ENCODE data around the gene SMYD2. TPM values are rescaled to one million over a fixed set of nuclear protein-coding genes. Genes with fewer than 3 reads are reported as not detected.
A peak's percentile ranks its signal among the peaks of the same experiment; 100 is the strongest.

Gene SMYD2
- polyA plus RNA-seq, 1 donor, result 58.2 TPM

DNA sequence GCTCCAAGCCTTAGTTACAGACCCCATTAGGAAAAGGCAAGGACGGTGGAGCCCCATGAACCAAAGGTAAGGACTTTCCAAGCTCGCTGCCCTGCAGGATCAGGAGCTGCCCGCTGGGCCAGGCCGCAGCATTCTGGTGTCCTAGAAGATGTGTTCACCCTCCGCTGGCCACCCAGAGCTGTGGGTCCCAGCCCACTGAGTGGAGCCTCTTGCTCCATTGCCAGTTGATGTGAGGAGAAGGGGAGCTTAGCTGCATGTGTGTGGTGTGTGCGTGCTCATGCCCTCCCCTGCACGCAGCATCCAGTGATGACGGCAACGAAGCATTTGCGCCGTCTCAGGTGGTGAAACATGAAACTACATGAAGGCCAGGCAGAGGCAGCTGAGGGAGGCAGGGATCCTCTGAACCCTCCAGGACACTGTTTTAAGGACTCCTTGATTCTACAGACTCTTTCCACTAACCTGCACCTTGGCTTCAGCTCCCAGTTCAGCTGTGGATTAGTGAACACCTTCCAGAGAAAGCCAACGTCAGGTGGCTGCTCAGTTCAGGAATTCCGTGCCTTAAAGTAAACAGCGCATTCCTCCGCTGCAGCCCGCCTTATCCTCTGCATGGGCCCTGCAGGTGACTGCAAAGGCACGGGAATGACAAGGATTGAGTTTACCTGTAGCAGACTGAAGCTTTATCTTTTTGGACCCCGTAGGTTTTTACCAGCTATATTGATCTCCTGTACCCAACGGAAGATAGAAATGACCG, 48.7 kb downstream of the SMYD2 start:
- no peak for DNase-seq

DNA sequence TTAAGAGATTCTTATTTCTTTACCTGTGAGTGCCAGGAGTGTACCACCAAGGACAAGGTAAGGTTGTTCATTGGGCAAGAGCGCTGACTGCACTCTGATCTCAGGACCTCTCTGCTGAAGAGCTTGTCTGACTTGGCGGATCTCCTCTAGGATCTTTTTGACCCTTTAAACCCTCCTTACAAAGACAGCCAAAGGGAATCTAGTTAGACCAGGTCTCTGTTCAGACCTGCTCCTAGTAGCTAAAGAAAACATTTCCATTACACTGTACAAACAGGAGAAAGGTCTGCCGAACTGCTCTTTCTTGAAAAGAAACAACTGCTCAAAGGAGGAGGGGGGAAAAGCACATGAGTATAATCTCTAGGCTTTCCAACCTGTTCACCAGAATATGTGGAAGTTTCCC, 49.3 kb downstream of the SMYD2 start:
- DNase-seq, result no peak

DNA sequence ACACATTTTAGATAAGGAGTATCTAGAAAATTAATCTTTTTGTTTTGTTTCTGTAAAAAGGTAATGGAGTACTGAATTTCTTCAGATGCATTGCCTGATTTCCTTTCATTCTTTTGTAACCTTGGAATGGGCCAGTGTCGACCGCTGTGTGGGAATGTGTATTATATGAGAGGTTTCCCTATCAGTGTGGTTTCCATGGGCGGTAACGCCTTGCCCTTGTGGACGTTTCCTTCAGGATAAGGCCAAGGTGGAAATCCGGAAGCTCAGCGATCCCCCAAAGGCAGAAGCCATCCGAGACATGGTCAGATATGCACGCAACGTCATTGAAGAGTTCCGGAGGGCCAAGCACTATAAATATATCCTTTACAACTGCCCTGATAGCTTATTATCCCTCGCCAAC, 49.8 kb downstream of the SMYD2 start:
- DNase-seq, result no peak

DNA sequence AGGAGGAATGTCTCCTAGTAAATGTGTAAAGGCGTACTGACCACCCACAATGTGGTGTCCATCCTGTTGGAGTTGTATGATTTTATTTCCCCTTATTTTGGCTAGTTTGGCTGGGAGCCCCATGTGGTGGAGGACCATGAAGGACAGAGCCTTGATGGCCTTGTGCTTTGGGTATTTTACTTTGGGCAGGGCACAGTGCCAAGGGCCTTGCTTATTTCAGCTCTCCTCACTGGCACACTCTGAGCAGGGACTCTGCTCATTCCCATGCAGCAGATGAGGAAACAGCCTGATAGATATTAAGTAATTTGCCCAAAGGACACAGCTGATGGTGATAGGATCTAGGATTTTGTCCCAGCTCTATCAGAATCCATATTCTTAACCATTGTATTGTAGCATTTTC, 50.2 kb downstream of the SMYD2 start:
- DNase-seq, result no peak

DNA sequence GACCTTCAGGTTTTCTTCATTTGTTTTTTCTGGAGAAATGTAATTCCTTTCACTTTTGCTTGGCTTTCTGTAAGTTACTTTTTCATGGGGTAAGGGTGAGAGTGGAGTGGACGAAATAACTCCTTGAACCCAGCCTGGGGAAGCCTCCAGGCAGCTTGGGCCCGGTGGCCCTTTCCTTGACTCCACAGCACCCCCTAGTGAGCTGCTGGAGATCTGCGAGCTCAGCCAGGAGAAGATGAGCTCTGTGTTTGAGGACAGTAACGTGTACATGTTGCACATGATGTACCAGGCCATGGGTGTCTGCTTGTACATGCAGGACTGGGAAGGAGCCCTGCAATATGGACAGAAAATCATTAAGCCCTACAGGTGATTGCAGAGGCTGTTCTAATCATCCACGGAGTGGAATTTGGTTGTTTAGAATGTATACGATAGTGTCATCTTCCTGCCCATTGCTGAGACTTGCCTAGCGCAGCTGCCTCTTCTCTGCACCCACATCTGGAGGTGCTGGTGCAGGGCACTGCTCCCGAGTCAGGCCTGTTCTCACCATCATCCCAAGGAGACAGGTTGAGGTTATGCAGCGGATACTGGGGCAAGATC, 51.0 kb downstream of the SMYD2 start:
- DNase-seq, result peak; percentile 24

DNA sequence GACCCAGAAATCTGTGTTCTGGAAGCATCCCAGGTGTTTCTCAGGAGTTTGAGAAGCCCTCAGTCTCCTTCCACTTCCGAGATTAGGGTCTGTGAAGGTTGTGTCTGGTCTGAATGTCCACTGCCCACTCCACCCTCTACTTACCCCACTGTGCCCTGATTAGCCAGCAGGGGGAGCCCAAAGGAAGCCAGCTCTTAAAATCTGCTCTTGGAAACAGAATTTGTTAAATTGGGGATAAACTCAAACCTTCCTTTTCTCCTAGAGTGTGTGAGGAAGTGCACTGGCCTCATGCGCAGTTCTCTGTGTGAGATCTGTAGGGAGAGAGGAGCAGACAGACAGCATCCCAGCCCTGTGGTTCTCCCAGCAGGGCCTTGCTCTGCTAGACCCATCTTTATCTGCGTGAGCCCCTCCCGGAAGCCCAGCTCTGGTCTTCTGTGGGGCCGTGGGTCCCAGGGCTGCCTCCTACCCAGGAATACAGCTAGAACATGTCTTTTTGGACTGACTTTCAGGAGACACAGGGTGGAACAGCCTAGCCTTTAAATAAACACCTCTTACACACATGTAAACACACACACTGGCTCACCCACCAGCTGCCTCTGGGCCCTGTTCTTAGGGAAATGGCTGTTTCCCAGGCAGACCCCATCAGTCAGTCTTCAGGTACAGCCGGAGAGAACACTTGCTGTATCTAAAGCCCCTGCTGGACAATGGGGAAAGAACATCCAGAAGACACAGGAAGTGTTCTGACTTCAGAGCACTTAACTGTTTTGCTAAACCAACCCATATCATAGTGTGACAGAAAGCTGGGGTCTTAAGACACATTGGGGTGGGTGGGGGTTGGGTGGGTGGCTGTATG, 52.2 kb downstream of the SMYD2 start:
- peak; percentile 47 for DNase-seq

DNA sequence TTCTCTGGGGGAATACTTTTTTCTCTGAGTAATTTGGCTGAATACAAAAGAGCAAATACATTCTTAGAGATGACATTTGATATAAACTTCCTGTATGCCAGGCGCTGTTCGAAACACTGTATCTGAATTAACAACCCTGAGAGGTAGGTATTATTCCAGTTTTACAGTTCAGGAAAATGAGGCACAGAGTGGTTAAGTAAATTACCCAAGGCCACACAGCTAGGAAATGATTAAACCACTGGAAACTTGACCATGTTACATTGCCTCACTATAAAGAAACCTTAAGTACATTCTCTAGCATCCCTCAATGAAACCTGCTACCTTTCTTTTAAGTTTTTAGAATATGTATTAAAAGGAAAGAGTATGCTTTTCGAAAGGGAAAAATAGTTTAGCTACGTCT, 54.6 kb downstream of the SMYD2 start:
- no peak for DNase-seq

DNA sequence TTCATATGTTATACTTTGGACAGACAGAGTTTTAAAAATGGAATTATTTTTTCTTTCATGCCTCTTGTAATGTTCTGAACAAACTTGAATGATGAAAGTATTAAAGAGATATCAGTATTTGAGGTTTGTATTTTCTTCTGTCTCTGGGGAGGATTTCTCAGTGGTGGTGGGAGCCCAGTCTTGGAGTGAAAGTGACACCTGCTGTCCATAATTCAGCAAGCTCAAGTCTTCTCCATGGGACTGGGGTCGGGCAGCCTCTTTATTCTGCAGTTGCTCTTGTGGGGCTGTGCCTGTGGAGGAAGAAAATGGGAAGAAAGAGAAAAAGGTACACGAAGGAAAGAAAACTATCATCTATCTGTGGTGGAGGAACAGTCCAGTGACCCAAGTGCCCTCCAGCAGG, 56.1 kb downstream of the SMYD2 start:
- no peak for DNase-seq

DNA sequence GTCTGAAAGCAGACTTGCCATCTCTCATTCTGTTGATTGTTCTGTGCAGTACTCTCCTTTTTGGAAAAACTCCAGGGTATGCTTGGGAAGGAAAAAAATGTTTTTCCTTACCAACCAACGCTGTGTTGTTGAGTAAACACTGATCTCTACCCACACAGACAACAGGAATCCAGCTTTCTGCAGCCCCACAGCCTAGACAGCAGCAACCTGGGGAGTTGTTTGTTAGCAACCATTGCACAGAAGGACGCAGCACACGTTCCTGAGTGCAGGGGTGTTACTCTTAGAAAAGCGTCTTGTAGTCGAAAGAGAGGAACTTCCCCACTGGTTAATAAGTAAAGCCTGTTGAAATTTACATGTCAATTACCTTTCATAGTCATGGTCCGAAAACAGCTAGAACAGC, 56.6 kb downstream of the SMYD2 start:
- DNase-seq, result peak; percentile 38

DNA sequence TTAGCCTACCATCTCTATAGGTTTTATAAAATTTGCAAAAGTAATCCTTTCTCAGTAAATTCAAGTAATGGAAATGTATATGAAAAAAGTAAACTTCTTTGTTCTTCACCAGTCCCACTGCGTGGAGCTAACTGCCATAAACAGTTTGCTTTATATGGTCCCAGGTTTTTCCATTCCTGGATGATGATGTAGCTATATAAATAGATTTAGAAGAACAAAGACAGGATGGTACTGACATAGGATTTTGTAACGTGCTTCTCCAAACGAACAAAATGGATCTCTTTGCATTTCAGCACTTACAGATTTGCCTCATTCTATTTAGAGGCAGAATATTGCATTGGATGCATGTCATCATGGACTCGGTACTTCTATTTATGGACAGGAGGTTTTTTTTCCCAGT, 57.3 kb downstream of the SMYD2 start:
- DNase-seq, result no peak

DNA sequence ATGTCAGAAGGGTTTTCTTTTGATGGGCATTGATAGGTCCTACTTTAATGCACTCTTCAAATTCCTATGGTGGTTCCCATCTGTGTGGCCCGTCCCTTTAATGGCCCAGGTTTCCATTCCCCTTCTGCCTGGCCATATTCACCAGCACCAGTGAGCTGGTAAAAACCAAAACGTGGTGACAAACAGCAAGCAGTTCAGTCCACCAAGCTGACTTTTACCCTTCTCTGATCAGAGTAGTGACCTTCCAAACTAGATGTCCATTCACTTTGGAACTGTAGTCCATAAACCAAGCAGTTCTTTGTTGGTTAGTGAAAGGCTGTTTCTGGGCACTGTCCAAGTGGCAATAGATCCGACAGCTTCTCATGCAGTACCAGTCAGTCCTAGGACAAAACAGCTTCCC, 60.5 kb downstream of the SMYD2 start:
- no peak for DNase-seq

DNA sequence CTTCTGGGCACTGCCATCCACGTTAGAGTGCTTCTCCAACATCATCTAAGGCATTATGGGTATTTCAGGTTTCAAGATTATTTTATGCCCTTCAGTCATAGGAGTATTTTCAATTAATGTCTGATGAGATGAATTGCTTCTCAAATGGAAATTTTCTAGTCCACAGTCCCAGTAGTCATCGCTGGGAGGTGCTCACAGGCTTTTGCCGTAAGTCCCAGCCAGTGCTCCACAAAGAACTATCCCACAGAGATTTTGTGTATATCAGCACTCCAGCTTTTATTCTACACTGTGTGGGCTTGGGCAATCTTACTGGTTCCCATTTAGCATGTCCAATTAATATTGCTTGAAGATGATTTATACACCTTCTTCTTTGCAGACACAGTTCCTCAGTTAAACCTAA, 61.0 kb downstream of the SMYD2 start:
- no peak for DNase-seq

DNA sequence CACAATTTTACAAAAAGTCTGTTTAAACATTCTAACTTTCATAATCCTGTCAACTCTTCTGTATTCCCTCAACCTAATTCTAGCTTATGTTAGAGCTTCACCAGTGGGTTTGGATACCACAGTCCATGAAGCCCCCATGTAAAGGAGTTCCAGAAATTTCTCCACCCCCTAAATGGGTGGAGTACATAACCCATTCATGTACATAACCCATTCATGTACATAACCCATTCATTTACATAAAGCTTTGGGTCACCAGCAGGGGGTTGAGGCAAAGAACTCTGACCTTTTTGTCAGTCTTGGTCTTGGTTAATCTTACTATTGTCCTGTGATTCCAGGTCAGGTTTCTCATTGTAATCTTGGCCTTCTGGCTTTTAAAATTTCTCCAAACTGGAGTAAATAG, 61.6 kb downstream of the SMYD2 start:
- DNase-seq, result no peak

DNA sequence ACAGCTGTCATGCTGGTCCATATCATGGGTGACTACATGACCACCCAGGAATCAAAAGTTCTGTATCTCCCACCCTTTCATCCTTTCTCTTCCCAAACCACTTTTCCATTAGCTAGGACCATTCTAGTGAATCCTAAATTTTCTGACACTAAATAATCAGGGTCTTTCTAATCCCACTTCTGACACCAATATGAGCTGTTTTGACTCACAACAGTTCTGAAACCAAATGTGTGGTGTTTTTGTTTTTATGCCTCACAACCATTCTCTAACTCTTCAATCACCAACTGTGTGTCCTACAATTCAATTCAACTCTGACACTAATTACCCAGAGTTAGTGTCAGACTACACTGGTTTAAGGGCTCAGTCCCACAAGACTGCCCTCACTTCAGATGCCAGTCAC, 63.9 kb downstream of the SMYD2 start:
- DNase-seq, result no peak

DNA sequence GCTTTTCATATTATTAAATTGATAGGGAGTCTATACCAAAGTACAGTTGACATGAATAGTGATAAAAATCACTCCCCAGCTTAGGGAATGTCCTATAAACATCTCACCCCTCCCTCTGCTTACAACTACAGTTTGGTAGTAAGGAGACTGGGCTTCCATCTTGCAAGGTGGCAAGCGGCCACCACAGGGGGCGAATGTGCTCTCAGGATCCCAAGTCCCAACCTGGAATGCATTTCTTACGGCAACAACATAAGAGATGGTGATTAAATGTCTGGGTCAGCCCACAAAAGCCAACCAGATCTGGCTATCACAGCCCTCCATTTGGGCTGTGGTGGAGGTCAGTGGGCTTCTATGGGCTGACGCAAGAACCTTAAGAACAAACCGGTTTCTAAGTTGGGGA, 68.0 kb downstream of the SMYD2 start:
- no peak for DNase-seq

DNA sequence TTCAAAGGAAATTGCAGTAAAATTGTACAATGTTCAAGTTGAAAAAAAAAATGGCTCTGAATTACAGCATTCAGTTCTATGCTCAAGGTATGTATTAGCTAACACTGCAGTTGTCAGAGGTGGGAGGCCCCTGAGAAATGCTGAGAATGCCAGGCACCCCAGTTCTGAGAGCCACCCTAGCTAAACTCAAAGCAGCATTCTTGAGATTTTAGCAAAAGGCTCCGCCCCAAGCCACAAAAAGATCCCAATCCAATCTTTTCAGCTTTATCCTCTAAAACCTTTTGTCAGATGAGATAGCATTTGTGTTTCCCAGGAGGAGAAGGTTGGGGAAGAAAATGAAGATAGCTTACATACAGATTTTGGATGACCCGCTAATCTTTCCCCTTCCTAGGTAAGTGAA, 68.8 kb downstream of the SMYD2 start:
- no peak for DNase-seq

DNA sequence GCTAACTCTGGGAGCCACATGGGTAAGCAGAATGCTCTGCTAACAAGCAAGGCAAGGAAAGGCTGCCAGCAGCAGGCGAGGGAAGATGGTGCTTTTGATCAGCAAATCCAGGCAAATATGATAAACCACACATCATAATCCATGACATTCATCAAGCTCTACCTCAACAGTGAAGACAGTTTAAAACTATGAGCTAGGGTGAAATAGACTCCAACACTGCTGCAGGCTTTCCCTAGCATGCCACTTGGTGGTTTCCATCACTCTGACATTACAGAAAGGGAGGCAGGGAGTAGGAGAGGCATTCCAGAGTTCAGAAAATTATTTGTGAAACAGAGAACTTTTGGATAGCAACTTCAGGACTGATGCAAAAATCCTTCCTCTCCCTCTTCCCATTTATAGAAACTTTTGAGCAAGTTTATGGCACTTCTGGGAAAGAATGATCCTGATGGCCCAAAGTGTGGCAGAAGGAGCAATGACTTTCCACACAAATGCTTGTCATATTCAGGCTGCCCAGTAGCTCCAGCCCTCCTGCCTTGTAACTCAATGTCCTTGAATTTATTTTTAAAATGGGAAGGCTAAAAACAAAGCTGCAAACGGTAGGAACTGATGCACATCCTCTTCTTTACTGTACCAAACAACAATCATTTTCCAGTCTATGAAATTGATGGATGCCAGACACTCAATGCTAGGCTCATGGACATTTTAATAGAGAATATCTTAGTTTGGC, 70.8 kb downstream of the SMYD2 start:
- DNase-seq, result no peak

DNA sequence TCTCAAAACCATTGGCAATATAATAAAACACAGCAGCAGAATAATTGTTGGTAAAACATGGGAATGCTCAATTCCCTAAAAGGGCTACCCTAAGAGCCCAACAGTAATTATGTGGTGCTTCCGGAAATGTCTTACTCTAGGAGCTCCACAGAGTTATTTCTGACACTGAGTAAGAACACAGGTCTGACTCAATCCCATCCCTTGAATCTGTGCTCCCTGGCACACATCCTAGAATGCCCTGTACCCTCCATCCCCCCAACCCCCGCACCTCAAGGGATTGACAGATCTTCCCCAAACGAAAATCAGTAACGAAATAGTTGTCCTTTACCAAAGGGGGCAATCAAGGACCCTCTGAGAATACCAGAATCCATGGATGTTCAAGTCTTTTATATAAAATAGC, 71.9 kb downstream of the SMYD2 start:
- DNase-seq, result no peak

DNA sequence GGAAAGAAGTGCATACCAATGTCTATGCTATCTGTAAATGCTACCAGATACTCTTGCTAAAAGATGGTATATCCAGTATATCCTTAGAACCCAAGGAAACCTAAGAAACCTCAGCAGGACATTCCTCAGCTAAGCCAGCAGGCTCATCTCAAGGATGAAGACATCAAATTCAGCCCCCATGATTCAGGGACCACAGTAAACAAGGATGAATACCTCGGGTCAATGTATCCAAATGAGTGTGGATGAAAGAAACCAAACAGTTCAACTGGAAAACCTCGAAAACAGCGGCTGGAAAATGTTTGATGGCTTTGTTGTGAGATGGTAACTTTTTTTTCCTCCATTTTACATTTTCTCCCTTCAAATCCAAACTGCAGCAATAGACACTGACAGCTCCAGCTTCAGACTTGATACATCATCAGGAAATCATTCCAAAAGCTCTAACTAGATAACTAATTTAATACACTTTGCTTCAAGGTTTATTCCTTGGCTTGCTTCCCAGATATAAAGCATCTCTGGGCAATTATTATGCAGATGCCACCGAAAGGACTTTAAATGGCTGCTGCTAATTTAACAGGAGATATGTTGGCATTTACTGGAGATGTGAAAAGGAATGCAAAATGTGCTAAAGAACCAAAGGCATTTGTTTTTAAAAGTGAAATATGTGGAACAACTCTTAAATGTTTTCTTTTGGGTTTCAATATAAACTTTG, 73.6 kb downstream of the SMYD2 start:
- no peak for DNase-seq

DNA sequence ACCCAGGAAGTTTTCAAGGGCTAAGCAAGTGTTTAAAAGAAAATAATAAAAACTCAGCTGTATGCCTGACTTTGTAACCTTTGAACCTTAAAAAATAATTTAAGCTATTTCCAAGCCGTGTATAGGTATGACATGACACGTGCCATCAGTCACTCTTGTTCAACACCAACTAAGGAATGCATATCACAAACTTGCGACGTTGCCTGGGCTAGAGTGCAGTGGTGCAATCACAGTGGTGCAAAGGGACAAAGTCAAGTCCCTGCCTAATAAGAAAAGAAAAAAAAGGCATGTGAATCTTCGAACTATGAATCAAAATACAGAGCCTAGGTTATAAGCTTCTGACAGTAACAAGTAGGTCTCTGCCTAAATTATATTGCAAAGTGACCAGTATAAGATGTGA, 79.2 kb downstream of the SMYD2 start:
- no peak for DNase-seq

DNA sequence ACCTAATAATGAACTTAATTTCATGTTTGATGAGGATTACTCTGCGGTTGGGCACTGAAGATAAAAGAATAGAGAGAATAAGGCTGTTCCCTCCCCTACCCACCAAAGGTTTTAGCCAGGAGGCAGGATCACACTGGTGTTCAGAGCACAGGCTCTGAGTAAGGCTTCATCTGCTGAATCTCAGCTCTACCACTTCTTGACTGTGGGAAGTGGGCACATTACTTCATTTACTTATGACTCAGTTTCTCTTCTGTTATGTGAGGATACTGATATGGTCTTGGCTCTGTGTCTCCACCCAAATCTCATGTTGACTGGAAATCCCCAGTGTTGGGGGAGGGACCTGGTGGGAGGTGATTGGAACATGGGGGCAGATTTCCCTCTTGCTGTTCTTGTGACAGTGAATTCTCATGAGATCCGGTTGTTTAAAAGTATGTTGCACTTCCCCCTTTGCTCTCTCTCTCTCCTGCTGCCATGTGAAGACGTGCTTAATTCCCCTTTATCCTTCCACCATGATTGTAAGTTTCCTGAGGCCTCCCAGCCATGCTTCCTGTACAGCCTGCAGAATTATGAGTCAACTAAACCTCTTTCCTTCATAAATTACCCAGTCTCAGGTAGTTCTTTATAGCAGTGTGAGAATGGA, 79.7 kb downstream of the SMYD2 start:
- DNase-seq, result no peak

DNA sequence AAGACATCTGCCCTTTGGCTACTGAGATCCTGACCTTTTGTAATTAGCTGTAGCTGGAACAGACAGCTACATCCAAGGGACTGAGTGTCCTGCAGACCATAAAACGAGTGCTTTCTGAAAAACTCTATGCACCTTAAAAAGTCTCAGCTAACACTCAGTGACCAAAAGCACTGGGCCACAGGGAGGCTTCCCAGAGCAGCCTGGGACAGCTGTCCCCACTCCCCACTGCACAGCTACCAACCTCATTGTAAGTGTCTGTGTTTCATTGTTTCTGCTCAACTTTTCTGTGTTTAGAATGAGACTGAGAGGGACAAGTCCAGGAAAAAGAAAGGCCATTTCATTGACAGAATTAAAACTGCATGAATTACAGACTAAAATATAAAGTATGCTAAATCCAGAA, 80.7 kb downstream of the SMYD2 start:
- no peak for DNase-seq
